NCI-H1436 (cell line): ENCODE data around the gene ESR2.
"Not testable (repeated sequence)": the region's sequence is repeated elsewhere in the genome, so short reads cannot be mapped to it uniquely, and the experiment has no call there.

Experiments
- DNase-seq: peaks from one replicate; lab custom pipeline; 2025; lab: John Stamatoyannopoulos, UW

ESR2 gene

DNA sequence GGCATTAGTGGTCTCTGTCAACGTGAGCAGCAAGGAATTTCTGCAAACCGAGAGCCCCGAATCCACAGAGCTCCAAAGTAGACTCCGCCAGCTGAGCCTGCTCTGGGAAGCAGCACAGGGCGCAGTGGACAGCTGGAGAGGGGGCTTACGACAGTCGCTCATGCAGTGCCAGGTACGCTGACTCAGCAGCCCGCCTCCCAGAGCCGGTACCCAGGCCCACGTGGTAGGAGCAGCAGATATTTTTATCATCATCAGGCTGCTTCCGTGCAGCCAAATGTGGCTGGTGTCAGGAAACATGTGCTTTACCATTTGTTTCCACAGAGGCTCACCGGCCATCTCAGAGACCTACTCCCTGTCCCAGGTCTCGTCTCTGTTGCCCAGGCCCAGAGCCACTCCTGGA, 73.7 kb downstream of the ESR2 start:
- DNase-seq = no peak

DNA sequence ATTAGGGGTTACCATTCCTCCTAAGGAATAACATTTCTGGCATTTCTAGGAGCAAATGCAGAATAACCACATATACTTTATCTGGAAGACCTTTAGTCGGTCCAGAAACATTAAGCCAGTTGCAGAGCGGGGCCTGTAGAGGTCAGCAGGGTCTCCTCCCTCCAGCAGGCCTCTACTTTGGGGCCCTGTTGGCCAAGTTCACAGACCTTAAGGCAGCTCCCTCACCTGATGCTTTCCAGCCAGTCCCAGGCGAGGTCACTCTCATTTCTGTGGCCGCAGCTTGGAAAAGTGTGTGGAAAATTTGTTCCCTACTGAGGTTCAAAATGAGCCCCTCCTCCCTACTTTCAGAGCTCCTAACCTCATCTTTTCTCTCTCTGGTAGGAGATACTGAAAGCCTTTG, 74.1 kb downstream of the ESR2 start:
- no peak for DNase-seq

DNA sequence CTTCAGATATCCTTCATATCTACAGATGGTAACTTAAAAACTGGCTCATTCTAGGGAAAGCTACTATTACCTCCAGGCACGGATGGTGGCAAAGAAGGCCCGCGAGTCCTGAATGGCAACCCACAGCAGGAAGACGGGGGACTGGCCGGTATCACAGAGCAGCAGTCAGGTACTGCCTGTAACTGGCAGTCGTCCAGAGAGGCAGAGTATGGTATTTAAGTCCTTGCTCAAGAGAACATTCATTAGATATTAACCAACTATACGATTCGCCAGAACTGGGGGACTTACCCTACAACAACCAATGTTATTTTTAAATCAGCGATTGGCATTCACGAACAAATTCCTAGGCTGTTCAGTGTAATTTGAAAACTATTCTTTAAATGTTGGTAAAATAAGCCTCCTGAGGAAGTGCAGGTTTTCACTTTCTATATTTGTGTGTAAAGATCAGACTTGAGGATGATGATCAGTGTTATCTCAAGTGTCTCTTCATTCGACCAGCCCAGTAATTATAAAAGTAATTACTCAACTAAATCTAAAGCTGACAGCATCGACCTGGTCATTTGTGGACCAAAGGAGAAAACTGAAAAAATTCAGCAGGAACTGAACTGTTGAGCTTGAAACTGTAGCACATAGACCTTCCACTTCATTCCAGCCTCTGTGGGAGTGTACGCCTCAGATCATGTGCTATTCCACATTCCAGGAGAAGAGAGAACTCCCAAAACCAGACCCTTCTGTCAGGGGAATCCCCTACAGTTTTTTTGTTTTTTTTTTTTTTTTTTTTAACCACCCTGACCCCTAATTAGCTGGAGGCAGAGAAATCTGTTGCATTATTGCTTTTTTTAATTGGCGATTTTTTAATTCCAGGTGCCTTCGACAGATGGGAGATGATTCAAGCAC, 75.6 kb downstream of the ESR2 start:
- no peak for DNase-seq

GRCh38 chr14:64217834-64218233, 76.3 kb downstream of the ESR2 start:
- no peak for DNase-seq

GRCh38 chr14:64217308-64217707, 76.9 kb downstream of the ESR2 start:
- DNase-seq = no peak

DNA sequence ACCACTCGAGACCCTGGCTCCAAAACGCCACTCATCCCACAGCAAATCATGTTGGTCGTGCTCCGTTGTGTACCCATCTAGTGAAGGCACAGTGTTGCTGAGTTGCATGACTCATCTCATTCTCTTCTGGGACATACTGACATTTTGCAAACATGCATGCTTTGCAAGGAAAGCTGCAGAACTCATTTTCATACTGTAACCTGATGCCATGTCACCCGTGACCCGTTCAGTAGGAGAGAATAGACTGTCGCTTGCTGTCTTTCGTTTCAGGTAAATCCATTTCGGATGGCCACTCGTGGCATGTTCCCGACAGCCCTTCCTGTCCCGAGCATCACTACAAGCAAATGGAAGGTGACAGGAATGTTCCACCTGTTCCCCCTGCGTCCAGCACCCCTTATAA, 78.2 kb downstream of the ESR2 start:
- DNase-seq = no peak

DNA sequence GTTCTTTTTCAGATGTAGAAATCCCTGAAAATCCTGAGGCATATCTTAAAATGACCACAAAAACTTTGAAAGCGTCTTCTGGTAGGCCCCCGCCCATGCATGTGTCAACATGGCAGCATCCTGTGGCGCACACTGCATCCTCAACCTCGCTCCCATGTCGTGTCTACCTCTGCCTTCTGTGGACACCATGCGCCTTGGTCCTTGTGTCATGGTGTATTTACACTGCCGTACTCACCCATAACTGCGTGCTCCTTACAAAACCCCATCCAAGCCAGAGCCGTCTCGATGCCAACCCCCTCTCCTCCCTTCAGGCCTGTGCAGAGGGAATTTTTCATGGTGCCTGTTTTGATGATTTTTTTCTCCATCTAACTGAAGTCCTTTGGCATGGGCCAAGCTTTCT, 78.9 kb downstream of the ESR2 start:
- DNase-seq = no peak

DNA sequence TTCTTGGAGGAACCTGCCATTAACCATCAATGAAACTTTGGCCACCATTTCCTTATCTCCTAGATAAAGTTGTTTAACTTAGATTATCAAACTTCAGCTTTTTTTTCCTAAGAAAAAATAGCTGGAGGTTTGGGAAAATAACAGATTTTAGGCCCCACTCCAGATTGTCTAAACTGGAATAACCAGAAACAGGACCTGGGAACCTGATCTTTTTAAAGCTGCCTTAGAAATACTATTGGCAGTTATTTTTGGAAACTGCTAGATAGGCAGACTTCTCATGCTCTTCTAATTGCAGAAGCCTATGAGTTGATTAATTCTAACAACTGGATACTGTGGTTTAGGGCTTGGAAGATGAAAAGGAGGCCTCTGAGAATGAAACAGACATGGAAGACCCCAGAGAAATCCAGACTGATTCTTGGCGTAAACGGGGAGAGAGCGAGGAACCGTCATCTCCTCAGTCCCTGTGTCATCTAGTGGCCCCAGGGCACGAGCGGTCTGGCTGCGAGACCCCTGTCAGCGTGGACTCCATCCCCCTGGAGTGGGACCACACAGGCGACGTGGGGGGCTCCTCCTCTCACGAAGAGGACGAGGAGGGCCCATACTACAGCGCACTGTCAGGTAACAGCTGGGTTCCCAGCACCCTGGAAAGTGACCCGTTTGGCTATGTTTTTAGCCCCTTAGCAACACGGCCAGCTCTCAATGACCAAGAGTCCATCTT, 80.2 kb downstream of the ESR2 start:
- DNase-seq = no peak

- DNase-seq = no peak
Observed at GRCh38 chr14:64213086-64213485, 81.1 kb downstream of the ESR2 start.

- no peak for DNase-seq
Observed at GRCh38 chr14:64212666-64213065, 81.5 kb downstream of the ESR2 start.

- DNase-seq = not testable (repeated sequence)
Observed at GRCh38 chr14:64210912-64211311, 83.3 kb downstream of the ESR2 start.

DNA sequence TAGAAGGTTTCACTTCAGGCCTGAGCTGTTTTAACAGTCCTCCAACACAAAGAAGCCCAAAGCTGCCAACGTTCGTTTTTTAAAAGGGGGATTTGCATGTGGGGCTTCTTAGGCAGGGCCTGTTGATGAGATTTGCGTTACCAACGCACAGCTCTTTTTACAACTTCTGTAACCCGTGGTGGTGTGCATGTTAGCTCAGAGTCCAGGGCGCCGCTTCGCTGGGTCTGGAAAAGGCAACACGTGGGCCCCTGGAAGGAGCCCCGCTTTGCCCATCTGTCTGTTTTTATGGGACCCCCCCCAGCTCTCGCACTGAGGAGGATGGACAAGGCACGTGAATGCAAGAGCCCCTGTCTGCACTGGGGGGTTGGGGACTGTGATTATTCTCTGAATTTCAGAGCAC, 84.0 kb downstream of the ESR2 start:
- DNase-seq = no peak

DNA sequence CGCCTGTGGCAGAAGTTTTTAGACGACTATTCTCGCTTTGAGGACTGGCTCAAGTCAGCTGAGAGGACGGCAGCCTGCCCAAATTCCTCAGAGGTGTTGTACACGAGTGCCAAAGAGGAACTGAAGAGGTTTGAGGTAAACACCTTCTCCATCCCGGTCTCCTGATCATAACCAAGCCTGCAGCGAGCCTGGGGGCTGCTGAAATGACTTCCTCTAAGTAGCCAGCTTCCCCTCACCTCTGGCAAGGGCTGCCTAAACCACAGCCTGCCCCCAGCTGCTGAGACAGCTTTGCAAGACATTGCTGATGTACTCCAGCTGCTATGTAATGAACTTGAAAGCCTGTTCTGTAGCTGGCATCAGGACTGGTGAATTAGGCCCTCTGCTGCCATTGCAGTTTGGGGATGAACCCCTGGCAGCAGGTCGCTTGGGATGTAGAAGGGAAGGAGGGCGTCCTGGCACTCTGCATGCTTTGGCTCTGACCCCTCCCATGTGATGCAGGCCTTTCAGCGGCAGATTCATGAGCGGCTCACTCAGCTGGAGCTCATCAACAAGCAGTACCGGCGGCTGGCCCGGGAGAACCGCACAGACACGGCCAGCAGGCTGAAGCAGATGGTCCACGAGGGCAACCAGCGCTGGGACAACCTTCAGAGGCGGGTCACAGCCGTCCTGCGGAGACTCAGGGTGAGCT, 84.6 kb downstream of the ESR2 start:
- no peak for DNase-seq

GRCh38 chr14:64208981-64209380, 85.2 kb downstream of the ESR2 start:
- no peak for DNase-seq

DNA sequence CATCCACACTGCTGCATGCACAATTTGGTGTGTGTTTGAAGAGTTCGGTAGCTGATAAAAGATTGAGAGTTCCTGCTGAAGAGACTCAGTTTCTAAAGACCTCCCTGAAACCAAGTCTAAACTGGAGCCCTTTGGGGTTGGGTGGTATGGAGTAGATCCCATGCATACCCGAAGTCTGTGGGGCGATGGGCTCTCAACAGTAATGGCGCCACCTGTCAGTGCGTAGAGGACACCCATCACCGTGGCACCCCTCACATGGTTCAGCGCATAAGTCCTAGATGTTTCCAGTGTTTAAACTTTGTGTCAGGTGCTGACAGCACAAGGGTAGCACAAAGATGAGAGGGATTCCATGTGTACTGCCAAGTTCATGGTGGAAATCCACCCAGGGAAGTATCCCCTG, 85.9 kb downstream of the ESR2 start:
- no peak for DNase-seq

- DNase-seq = no peak
Observed at GRCh38 chr14:64203366-64204006, 90.7 kb downstream of the ESR2 start.

- DNase-seq = no peak
Observed at GRCh38 chr14:64202716-64203115, 91.5 kb downstream of the ESR2 start.

DNA sequence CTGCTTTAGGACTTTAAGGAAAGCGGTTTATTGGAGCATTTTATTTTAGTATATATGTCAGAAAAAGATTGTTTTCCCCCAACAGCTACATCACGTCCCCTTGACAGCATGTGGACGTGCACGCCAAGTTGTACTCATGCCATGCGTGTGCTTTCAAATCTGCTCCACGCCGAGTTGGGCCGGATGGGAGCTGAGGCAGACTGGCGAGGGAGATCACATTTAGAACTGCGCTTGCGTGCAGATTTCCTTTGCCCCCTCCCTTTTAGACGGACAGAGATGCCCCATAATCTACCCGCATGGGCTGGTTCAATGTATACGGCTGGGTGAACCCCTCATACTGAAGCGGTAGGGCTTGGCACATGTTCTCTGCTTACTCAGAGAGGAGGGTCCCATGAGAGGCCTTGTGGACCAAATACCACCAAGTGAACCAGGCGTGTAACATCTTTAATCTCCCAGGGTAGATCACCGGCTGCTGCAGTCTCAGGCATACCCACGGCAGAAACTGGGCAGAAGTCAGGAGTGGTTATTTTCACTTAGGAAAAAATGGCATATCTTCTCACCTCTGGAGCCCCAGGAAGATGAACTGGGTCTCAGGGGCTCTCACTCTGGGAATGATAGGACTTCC, 92.1 kb downstream of the ESR2 start:
- no peak for DNase-seq

- DNase-seq = no peak
Observed at GRCh38 chr14:64201296-64201695, 92.9 kb downstream of the ESR2 start.

DNA sequence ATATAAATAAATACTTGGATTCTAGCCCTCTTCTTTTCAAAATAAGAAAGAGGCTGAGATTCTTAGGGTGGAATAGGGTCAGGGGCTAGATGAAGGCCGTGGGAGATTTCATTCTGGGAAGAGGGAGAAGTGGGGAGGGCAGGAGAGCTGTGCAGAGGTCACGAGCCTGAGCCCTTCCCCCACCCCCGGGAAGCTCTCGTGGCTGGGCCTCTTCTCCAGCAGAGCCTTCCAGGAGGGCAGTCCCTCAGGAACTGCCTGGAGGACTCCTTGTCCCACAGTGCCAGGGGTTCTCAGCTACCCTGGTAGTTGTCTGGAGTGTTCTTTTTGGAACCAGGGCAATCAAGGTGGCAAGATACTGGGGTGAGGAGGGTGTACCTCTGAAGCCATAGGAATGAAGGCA, 94.0 kb downstream of the ESR2 start:
- DNase-seq = no peak

GRCh38 chr14:64198486-64198885, 95.7 kb downstream of the ESR2 start:
- no peak for DNase-seq

GRCh38 chr14:64197996-64198395, 96.2 kb downstream of the ESR2 start:
- DNase-seq = no peak
